Embryonic facial prominence (tissue), 1 donor: ENCODE results near the gene TTC28.
"Not testable (repeated sequence)": the region's sequence is repeated elsewhere in the genome, so short reads cannot be mapped to it uniquely, and the experiment has no call there.

Experiments
- DNase-seq: peaks from one replicate; pipeline ENCODE4 v3.0.0-alpha.2; 2016; ENCODE audit errors: extremely low spot score

TTC28 gene

DNA sequence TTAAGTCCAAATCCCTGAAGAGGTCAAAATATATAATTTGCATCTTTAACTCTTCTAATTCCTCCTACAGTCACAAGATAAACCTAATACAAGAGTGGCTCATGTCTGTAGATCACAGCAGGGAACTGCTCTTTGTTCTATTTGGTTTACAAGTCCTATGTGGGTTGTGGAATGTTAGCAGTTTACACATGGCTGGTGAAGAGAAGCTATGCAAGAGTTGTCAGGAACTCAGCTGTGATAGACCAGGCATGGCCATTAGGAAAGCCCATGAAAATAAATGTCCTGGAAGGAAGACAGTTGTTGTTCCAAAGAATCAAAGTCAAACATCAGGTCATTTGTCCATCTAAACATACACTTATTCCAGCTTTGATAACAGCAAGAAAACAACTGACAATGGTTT lies 448.2 kb downstream of the TTC28 start:
- no peak for DNase-seq

DNA sequence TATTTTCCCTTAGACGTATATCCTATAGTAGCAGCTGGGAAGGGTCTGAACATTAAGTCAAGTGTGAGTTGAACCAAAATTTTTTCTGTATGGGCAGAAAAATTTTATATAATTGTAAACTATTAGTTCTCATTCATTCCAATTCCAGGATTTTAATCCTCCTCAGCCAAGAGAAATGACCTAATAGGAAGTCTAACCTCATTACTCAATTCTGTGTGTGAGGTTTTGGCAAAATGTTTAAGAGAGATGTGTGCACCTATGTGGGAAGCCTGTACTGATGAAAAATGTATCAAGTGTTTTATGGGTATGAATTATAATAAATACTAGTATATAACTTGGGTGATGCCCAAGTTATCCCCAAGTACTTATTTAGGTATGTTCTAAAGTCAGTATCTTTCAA lies 449.0 kb downstream of the TTC28 start:
- no peak for DNase-seq

DNA sequence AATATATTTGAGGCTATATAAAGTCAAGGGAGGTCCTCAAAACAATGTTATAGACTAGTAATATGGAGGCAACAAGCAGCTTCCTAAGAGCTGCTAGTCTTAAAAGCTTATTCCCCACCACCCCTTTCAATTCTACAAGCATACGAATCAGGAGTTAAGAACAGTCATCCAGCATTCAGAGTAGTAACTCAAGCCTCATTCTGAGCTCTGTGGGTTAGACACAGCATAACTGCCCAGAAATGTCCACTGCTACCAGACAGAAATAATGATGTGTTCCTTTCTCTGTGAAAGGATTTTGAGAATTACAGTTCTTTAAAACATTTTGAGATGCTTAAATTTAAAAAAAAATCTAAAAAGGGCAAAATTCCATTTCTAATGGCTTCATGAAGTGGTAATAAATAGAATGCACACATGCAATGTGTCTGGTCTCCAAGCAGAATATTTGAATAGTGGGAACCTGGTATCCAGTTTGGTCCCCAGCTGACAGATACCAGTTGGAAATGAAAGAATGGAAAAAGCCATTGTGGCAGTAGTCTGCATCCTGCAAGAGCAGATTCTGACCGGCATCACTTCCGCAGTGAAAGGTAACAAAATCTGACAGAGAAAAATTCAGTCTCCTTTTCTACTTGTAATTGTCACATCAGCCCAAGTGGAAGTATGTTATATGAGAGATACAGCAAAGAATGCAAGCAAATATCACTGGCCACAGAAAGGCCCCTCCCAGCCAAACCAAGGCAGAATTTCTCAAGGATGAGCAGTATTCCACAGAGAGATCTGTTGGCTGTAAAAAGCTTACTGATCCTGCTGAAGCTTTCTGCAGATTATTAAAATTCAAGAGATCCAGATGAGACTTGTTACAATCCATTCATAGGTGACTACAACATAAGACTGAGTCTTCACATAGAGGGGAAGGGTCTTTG lies 449.8 kb downstream of the TTC28 start:
- DNase-seq, result no peak

DNA sequence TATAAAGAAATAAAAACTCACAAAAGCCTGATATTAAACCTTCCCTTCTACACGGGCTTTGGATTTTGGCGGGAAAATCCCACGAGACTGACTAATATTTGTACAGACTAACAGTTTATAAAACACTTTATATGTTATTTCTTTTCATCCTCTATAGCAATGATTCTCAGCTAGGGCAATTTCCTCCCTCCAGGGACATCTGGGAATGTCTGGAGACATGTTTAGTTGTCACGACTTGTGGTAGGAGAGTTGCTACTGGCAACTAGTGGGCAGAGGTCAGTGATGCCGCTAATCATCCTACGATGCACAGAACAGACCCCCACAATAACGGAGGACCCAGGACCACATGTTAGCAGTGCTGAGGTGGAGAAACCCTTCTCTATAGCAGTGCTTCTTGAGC lies 455.8 kb downstream of the TTC28 start:
- no peak for DNase-seq

DNA sequence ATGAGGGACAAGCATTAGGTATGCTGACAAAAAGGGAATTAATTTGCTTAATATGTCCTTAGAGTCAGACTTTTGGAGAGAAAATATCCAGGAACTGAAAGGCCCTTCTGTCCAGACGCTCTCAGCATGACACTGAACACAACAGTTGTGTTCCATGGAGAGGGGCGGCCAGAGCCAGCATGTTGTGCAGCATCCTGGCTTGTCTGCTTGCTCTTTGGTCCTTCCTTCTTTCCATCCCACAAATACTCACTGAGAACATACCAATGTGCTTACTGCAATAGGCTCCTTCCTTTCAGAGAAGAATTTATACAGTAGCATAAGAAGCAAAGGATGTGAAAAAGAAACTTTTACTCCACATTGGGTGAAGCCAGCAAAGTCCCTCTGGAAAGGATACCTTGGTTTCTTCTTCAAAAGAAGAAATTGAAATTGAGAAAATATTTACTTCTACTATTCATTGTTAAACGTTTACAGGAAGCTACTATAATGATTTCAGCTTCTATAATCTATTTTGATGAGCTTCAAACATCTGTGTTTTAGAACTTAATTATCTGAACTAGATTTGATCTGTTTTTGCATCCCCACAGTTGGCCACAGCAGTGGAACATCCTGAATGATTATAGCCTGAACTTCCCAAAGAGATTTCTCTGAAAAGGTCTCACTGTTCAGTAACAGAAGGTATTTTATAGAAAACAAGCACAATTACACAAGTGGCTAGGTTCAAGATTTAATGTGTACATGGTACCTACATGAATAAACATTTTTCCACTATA lies 456.5 kb downstream of the TTC28 start:
- no peak for DNase-seq

DNA sequence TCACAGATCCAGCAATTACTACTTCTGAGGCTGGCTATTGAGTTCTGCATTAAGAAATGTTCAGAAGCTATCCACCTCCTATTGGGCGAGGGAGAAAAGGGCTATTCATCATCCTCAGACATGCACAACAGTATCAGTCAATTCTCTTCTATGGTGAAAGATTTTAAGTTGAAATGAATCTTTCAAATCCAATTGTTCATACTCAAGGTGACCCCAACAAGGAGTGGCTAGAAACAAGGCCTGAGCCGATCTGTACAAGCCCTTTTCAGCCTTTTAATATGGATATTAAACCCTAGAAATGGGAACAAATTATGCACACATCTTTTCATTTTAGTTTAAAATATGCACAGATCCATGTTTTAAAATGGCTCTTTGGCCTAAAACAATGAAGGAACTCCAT lies 457.1 kb downstream of the TTC28 start:
- no peak for DNase-seq

DNA sequence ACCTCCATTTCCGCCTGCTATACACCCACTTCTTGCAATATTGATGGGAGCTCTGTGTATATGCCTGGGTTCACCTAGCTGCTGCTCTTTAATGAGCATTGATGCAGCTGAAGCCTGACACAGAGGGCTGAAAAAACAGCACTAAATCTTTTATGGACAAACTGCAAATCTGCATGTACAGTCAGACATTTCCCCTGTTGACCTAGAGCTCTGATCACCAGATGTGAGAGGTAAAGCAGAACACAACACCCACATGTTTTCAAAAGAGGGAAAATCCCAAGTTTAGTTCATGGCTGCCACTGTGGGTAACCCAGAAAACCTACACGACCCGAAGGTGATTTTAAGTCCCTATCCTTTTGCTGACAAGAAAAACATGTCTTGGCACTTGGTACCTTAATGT lies 457.6 kb downstream of the TTC28 start:
- no peak for DNase-seq

DNA sequence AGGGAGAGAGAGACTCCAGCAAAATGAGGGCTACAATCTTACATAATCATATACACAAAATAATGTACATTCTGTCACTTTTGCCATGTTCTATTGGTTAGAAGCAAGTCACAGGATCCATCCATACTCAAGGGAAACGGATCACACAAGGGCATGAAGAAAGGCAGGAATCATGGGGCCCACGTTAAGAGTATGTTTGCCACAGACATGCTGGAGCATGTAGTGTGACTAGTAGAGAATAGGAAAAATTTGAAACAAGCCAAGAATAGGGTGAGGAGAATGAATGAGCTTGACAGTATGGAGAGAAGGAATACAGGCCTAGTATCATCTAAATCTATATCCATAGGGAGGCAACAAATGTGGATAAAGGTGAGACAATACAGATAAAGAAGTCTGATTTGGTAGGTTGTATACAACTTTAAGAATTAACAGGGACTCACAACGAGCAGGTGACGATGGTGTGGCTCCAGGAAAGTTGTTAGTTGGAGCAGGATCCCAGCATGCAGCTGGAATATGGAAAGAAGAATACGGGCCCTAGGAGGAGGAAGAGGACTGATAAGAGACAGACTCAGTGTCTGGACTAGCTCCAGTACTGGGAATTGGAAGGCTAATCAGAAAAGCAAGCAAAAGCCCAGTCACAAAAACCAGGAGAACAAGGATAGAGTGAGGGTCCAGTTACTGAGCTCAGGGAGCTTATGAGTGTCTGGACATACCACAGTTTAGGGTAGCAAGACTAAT lies 458.8 kb downstream of the TTC28 start:
- DNase-seq, result no peak

DNA sequence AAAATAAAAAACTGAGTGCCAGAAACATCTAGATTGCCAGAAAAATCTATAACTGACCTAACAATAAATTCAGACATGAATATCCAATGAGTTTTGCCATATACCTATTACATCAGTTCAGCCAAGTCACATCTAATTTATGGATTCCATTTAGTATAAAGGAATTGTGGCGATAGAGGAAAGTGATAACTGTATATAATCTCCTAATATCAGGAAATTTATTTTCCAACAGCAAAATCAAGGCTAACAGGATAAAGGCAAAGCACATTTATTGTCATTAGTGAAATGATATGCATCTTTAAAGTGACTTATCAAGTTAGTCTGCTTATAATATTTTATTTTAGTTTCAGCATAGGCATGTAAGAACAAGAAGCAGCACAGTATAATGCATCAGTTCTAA lies 462.4 kb downstream of the TTC28 start:
- DNase-seq, result no peak

DNA sequence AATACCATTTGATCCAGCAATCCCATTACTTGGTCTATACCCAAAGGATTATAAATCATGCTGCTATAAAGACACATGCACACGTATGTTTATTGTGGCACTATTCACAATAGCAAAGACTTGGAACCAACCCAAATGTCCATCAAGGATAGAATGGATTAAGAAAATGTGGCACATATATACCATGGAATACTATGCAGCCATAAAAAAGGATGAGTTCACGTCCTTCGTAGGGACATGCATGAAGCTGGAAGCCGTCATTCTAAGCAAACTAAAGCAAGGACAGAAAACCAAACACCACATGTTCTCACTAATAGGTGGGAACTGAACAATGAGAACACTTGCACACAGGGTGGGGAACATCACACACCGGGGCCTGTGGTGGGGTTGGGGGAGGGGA lies 464.9 kb downstream of the TTC28 start:
- not testable (repeated sequence) for DNase-seq

DNA sequence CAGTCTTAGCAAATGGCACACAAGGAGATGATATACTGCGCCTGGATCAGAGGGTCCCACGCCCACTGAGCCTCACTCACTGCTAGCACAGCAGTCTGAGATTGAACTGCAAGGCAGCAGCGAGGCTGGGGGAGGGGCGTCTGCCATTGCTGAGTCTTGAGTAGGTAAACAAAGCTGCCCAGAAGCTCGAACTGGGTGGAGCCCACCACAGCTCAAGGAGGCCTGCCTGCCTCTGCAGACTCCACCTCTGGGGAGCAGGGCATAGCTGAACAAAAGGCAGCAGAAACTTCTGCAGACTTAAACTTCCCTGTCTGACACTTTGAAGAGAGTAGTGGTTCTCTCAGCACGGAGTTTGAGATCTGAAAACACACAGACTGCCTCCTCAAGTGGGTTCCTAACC lies 470.2 kb downstream of the TTC28 start:
- not testable (repeated sequence) for DNase-seq

DNA sequence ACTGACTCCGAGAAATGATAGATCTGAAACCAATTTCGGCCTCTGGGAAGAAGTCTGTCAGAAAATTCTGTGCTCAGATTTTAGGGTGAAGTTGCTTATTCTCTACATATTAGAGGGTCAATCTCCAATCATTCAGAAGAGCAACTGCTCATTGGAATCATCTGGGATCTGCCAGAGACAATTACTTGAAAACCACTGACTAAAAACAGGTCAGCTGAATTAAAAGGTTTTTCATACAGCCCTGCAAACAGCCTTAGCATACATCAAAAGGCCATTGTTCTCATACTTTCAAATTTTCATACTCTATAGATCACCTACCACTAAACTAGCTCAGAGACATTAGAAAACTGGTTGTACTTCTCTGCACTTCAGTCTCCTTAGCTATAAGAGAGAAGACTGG lies 470.9 kb downstream of the TTC28 start:
- DNase-seq, result no peak

DNA sequence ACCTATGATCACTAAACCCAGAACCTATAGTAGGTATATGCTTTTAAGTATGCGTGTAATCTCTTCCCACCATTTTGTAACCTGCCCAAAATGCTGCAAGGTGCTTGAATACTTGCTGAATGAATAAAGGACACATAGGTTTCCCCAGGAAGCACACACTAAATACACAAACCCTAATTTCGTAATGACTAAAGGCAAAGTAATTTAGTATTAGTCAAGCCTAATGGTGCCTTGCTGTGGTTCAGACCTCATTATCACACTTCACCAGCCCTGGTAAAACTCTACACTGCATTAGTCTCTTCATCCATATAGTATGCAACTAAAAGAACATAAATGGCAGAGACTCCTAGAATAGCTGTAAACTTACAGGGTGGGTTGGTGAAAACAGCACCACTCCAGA lies 471.6 kb downstream of the TTC28 start:
- DNase-seq, result no peak

DNA sequence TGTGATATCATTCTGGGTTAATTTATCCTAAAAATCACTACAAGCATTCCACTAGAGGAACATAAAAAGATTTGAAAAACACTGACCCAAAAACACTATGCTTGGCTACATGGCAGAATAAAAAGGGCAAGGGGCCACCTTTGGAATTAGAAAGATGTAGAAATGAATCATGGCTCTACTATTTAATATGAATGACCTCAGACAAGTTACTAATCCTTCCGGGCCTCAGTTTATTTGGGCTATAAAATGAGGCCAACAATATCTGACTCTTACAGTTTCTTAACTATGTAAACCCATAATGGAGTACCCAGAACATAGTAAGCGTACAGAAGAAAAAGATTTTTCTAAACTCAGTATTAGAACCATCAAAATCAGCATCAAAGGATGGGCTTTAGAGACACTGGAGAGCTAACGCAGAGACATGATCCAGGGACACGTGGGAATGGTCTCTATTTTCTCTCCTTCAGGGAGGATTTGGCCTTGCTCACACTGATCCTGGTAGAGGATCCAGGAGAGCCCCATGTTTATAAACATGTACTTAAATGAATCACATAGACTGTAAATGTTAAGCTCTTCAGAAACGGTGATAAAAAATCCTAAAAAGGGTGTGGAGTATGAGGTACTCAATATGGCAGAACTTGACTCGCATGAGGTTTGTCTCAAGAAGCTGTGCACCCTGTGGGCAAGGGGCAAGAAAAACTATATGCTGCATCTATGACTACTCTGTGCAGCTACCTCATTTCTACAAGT lies 472.2 kb downstream of the TTC28 start:
- DNase-seq, result no peak

DNA sequence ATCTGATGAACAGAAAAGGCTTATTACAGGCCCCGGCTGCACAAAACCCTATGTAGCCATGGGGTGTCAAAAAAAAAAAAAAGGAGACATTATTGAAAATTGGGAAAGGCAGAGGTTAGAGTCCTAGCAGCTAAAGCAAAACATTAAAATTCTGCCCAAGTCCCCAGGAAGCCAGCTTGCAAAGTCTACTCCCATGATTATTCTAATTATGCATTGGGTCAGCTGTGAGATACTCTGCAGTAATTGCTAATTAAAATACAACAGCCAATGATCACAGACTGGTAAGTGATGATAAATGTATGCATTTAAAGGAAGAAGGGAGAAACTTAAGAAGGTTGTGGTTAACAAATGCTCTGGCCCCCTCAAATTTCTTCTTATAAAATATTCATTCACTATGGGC lies 473.7 kb downstream of the TTC28 start:
- DNase-seq, result no peak

DNA sequence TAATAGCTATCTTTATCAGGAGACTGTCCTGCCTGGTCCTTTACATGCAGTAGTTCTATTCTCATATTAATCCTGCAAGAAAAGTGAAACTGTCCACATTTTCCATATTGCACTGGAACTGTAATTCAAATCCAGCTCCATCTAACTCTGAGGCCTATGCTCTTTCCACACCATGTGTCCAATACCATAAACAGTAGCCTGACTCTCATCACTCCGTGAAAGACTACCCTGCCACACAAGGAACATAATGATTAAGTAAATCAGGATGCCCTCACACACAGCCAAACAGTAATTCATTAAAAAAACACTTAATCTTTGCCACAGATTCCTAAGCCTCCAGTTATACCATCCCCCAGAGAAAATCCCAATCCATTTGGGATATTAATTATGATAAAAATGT lies 475.3 kb downstream of the TTC28 start:
- DNase-seq, result no peak

DNA sequence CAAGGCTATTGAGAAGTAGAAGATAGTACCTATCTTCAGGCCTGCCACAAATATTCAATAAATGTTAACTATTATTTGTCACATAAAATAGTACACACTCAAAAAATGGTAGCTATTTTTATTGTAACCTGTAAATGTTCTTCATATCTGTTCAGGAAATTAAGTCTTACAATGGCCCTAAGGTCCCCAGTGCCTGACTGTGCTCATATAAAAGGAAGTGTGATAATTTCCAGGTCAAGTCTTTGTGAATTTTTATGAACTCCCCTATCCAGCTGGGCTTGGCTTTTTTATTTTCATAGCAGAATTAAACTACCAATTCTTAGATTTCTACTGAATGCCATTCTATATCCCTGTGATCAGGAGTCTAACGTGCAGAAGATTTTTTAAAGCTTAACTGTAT lies 476.4 kb downstream of the TTC28 start:
- DNase-seq, result no peak

DNA sequence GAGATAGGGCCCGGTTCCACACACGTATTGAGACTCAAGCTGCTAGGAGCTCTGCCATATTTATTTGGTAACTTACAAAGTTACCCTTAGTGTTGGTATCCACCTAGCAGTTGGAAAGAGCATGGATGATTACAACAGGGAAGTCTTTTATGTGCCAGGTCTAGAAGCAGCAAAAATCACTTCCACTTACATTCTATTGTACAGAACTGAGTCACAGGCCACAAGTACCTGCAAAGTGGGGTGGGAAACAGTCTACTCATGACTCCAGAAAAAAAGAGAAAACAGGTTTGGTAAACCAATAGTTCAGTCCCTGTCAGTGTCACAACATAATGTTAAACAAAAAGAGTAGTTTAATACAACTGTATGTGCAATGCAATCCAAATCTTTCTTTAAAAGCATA lies 480.9 kb downstream of the TTC28 start:
- DNase-seq, result no peak

DNA sequence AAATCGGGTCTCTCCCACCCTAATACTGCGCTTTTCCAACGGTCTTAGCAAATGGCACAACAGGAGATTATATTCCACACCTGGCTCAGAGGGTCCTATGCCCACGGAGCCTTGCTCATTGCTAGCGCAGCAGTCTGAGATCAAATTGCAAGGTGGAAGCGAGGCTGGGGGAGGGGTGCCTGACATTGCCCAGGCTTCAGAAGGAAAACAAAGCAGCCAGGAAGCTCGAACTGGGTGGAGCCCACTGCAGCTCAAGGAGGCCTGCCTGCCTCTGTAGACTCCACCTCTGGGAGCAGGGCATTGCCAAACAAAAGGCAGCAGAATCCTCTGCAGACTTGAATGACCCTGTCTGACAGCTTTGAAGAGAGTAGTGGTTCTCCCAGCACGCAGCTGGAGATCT lies 488.1 kb downstream of the TTC28 start:
- not testable (repeated sequence) for DNase-seq

DNA sequence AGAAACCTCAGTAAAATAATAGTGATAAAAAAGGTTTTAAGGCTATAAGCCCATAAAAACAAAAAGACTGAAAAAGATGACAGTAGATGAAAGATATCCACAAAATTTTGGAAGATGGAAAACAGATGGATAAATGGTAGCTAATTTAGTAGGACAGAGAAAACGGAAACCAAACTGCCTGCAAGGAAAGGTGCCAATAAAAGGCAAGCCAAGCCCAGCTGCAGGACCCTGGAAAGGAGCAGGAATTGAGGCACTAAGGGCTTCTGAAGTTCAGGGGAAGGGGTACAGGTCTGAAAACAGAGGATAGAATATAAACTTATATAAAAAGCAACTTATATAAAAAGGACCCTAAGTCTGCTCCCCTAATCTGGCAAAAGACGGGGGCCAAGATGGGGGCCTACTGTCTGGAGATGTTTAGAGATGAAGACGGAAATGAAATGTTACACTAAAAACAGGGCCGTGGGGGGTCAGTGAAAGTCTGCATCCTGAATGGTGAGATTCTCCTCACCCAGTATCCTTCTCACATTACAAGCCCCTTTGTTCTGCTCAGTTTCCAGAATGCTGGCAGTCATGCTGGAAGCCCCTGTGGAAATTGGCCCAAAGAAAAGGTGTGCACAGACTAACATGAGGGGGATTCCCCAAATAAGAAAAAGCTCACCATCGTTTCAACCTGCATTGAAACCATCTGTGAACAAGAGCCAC lies 491.3 kb downstream of the TTC28 start:
- DNase-seq, result no peak

DNA sequence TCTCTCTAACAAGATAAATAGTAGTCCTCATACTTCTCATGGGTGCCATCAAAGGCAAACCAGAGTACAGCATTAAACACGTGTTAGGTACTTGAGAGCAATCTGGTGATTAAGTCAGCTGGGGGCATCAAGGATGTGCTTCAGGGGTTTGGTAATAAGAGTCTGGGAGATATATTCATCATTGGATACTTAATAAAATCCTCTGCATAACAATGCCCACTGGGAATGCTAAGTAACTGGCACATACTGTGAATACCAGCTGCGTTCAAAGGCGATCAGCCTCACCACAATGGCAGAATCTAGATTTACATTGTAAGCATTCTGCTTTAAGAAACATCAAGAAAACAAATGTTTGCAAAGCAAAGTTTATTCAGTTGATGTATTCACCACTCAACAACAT lies 492.0 kb downstream of the TTC28 start:
- DNase-seq, result no peak
